GM19395 (cell line): Measurements from ENCODE around the gene HIPK3.
"Not testable (repeated sequence)": the region's sequence is repeated elsewhere in the genome, so short reads cannot be mapped to it uniquely, and the experiment has no call there.

Experiments
- ATAC-seq: cut with Tn5 transposase; IDR thresholded peaks from one replicate; pipeline ENCODE4 v1.9.1; 2021; ENCODE audit warnings: mild to moderate bottlenecking, moderate library complexity; ENCODE audit not compliant: unreplicated experiment

HIPK3 gene

DNA sequence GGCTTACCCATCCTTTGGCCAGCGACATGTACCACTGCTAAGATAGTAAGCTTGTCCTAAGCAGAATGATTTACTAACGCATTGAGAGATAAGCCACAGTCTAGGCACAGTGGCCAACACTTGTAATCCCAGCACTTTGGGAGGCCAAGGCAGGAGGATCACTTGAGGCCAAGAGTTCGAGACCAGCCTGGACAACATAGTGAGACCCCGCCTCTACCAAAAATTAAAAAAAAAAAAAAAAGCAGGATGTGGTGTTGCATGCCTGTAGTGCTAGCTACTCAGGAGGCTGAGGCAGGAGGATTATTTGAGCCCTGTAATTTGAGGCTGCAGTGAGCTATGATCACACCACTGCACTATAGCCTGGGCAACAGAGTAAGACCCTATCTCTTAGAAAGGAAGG, 93.1 kb downstream of the HIPK3 start:
- ATAC-seq, result no peak

DNA sequence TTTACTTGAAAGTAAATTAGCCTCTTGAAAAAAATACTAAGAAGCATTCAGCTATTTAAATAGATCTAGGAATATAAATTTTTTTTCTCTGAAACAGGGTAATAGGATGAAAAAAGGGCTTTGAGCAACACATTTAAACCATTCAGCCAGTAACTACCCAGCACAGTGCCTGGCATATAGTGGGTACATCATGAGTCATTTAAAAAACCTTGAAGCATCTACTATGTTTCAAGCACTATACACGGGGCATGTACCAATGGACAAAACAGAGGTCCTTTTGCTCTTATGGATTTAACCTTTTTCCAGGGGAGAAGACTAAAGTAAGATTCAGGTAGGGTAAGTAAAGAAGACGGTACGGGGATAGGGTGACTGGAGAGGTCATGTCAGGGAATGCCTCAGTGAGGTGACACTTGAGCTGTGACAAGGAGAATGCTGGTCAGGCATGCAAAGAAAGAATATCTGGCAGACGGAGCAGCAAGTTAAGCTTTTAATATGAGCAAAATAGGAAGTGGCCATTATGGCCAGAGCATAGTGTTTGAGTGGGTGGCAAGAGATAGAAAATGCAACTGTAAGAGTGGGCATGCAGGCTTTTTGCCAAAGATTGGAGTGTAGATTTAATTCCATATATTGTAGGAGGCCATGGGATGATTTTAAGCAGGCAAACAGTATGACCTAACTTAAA, 101.1 kb downstream of the HIPK3 start:
- ATAC-seq, result no peak

- no peak for ATAC-seq
Measured at GRCh38 chr11:33360642-33361041, 103.5 kb downstream of the HIPK3 start.

GRCh38 chr11:33362051-33362910, 105.1 kb downstream of the HIPK3 start:
- peak; percentile 62 for ATAC-seq

- ATAC-seq, result no peak
Measured at GRCh38 chr11:33366918-33367317, 109.7 kb downstream of the HIPK3 start.

GRCh38 chr11:33368475-33368874, 111.3 kb downstream of the HIPK3 start:
- not testable (repeated sequence) for ATAC-seq

GRCh38 chr11:33368931-33369330, 111.8 kb downstream of the HIPK3 start:
- no peak for ATAC-seq

DNA sequence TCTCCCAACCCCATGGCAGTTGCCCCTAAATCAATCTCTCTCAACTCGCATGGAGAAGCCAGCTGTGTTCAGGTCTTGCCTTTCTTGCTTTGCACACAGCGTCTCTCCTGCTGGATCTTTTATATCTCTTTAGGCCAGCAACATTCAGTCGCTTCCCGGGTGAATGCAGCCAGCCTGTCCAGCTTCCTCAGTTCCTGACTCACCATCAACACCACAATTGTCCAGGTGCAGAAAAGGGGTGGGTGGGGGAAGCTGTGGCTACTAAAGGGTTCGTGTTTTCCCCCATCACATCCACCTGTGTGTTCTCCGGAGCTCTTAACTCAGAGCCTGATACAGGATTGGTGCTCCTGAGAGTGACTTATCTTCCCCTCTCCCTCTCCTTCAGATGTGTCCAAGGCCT, 116.5 kb downstream of the HIPK3 start:
- ATAC-seq, result no peak

DNA sequence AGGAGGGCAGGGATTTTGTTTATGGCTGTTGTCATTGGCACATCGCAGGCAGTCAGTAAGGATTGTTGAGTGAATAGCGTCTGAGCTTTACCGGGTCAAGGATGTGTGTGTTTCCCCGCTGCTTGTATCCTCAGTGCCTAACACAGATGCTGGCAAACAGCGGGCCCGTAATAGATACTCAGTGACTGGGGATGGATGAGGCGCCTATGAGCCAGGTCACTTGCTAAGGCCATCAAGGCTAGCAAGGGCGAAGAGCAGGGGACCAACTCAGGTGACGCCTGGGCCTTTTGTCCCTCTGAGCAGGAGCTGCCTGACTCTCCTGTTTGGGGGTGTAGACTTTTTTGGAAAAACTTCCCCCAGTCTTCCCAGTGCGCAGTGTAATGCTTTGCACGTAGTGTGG, 118.1 kb downstream of the HIPK3 start:
- no peak for ATAC-seq

DNA sequence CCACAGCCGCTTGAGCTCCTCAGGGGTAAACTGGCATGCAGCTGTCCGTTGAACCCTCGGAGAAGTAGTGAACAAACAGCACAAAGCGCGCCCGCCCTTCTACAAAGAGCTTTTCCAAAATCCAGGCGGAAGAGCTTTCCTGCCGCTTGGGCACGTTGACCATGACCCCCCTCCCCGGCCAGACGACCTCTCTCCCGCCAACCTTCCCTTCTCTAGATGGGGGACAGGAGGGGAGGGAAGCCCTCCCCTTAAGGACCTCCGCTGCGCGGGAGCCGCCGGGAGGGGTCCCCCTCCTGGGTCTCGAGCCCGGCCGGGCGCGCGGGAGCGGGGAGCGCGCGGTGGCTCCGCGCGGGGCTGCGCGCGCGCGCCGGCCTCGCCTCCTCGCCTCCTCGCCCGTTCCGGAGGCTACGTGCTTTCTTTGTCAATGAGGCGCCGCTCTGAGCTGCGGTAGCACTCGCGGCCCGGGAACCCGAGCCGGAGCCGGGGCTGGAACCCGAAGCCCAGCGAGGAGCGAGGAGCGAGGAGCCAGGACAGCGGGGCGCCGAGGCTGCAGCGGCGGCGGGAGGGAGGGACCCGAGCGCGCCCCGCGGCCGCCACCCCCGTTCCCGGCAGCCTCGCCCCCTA, 118.6 kb downstream of the HIPK3 start, which contains the start of gene KIAA1549L:
TSS of gene KIAA1549L (plus strand) at position 421 of the 624 bp plus-strand sequence.
- no peak for ATAC-seq

GRCh38 chr11:33376331-33377310, 119.4 kb downstream of the HIPK3 start:
- ATAC-seq, result no peak

DNA sequence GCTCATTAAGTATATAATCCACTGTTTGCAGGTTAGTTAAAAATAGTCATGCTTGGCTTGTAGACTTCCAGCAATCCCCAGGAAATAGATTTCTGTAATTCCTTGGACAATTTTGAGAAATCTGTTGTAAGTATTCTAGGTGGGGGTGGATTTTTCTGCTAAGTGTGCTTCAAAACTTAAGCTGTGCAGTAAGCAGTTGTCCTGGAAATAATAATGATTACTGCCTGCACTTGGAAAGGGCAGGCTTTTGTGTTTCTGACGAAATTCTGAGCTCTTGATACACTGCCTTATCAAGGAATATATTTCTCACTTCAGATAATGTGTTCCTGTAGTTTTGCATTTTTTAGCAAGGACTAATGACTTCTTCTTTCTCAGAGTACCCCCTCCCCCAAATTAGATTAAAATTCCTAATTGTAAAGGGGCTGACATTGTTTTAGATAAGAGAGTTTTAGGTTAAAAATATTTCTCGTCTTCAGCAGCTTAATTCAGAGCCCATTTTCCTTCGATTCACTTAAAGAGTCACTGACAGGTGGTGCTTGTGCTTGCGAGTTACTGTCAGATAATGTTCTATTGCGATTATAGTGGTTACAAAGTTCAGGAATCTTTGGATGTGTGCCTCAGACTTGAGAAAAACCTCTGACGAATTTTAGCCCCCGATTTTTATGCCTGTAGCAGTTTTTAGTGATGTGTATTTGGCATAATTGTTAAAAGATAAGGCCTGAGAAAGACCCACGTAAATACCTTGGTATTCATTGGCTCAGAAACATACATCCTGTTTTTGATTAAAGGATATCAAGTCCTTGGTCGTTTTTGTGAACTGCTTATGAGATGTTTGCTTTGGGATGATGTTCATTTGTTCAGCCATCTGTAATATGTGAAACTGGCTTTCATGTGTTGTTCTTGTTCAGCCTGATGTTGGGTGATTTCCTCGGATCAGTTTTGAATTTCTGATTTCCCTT, 120.5 kb downstream of the HIPK3 start:
- no peak for ATAC-seq

- ATAC-seq, result no peak
Measured at GRCh38 chr11:33379947-33380346, 122.8 kb downstream of the HIPK3 start.

DNA sequence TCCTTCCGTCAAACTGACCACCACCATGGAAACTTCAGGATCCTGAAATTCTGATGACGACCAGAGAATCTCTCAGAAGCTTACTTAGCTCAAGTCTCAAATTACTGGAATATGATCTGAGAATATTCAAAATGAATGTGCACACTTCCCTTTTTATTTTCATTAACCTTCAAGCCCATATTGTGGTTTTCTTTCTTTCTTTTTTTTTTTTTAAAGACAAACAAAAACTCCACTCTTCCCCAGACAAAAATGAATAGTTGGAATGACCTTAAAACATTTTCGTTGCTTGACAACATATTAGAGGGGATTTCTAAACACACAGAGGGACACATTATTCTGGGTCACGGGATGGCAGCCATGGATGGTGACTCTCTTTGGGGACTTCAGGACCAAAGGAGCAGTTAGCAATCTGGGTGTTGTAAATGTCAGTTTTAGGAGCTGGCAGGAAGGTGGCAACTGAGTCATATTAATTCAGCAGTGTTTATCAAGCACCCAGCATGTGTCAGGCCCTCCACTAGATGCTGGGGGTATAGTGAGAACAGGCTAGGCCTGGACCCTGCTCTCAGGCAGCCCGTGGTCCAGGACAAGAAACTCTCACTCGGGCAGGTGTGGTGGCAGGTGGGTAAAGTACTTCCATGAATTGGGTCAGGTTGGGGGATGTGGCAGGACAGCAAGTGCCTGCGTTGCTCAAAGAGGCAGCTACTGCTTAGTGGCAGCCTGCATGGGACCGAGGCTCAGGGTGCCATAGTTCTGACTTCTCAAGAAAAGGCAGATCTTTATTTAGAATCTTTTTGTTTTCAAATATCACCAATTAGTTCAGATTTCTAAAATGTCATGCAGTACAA, 126.1 kb downstream of the HIPK3 start:
- no peak for ATAC-seq

DNA sequence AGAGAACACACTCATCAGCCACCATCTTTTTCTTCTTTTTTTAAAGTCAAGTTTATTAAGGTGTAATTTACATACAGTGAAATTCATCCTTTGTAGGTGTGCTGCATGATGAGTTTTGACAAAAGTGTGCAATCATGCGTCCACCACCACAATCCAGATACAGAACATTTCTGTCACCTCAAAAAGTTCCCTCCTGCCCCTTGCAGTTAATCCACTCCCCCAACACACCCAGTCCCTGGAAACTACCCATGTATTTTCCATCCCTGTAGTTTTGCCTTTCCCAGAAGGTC, 126.7 kb downstream of the HIPK3 start:
- ATAC-seq, result no peak

DNA sequence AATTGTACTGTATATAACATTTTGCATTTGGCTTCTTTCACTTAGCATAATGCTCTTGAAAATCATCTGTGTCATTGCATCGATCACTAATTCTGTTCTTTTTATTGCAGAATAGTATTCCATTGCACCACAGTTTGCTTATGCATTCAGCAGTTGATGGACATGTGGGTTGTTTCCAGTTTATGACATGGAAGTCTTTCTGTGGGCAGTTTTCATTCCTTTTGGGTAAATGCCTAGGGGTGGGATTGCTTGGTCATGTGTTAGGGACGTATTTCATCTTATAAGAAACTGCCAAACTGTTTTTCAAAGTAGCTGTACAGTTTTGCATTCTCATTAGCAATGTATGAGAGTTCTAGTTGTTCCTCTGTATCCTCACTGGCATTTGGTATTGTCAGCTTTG, 127.0 kb downstream of the HIPK3 start:
- no peak for ATAC-seq

GRCh38 chr11:33387581-33387980, 130.4 kb downstream of the HIPK3 start:
- ATAC-seq, result no peak

DNA sequence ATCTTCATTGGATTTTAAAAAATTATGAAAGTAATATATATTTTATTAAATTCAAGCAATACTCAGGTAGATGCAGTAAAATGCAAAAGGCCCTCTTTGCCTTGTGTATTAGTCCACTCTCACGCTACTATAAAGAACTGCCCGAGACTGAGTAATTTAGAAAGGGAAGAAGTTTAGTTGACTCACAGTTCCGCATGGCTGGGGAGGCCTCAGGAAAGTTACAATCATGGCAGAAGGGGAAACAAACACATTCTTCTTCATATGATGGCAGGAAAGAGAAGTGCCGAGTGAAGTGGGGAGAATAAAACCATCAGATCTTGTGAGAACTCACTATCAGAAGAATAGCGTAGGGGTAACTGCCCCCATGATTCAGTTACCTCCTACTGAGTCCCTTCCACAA, 130.8 kb downstream of the HIPK3 start:
- peak; percentile 51 for ATAC-seq
